ENCODE results near the gene ZC3HAV1L. TPM values are rescaled to one million over a fixed set of nuclear protein-coding genes. Genes with fewer than 3 reads are reported as not detected.

The ZC3HAV1L gene
- total RNA-seq, 6 experiments from 2014 or later = 9.2 to 12.1 (median 10.3) TPM

DNA sequence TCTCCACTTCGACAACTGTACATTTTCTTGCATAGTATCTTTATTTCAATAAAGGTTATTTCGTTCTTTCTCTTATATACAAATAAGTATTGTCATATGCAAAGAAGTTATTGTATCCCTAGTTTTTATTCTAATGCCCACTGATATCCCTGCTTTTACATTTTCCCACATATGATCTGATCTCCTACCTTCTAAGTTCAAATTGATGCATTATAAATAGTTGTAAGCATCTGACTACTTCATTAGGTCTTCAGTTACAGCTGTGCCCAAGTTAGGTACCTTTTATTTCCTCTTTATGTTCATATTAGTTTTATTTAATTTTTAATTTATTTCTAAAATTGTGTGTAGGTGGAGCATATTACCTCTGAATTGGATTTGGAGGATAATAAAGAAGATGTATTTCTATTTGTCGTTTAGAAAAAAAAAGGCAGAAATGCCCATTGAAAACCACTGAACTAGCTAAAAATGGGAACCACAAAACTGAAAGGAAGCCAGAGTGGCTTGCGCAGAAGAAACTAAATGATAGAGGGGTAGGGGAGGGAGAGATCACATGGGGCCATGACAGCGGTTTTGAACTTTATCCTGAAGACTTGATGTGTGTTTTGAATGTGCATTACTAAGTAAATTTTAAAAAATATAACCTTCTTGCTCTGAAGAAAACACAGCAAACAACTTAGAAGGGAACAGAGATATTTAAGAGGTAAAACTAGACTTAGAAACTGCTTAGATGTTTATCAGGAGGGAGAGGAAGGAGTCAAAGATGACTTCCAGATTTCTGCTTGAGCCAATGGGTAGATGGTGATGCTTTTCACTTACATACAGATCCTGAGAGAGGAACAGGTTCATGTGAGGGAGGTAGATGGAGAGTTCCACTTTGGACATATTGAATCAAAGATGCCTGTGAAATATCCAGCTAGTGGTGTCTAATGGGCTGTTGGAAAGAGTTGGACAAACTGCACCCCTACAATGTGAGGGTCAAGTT, 9.3 kb upstream of the ZC3HAV1L start:
- TF ChIP-seq, protein P1, sequence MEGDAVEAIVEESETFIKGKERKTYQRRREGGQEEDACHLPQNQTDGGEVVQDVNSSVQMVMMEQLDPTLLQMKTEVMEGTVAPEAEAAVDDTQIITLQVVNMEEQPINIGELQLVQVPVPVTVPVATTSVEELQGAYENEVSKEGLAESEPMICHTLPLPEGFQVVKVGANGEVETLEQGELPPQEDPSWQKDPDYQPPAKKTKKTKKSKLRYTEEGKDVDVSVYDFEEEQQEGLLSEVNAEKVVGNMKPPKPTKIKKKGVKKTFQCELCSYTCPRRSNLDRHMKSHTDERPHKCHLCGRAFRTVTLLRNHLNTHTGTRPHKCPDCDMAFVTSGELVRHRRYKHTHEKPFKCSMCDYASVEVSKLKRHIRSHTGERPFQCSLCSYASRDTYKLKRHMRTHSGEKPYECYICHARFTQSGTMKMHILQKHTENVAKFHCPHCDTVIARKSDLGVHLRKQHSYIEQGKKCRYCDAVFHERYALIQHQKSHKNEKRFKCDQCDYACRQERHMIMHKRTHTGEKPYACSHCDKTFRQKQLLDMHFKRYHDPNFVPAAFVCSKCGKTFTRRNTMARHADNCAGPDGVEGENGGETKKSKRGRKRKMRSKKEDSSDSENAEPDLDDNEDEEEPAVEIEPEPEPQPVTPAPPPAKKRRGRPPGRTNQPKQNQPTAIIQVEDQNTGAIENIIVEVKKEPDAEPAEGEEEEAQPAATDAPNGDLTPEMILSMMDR (IDR thresholded peaks at IDR 0.05) = no peak
- Mint-ChIP-seq H3K27me3 (ENCODE audit: insufficient read depth) (no peaks in the 10 kb centered on the region; the same call in 1 of the 2 replicates), H3K4me1 (ENCODE audit: low read depth) (peaks cover 7% of the 10 kb centered on the region), H3K27ac (no peak overlapping the region), H3K36me3 (ENCODE audit: low read depth) (peaks cover 32% of the 10 kb centered on the region), H3K4me3 (no peak overlapping the region), H3K9me3 (no peaks in the 10 kb centered on the region)
- DNase-seq = no peak

DNA sequence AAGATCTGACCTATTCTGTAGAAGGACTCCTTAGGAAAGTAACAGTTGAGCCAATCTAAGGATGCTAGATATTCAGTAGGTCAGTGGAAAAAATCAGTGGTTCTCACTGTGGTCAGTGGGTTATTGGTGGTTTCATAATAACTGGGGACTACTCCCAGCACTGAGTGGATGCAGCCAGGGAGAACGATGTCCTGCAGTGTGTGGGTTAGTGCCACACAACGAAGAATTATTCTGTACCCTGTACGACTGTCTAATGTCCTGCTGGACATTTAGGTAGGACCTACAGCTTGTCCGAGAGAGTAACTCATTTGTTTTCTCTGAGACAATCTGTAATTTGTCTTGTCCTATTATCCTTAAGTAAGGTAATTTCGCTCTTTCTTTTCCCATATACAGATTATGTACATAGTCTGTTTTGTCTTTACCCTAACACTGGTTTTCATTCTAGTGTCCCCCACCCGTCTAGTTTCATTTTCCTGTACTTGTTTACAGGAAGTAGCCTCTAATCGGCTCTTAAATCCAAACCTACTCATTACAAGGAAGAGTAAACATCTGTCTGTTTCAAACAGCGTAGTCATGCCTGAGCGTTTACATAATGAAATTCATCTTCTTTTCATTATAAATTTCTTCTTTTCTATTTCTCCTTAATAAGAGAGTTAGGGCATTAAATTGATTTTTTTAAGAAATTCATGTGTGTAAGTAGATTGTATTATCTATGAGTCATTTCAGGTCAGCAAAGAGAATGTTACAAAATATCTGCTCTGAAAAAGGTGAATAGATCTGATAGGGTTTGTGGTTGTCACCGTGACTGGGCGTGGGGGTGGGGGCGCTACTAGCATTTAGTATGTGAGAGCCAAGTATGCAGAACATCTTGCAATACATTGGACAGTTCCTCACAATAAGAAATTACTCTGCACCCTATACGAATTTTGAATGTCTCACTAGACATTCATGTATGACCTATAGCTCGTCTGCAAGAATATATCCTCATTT, 8.3 kb upstream of the ZC3HAV1L start:
- TF ChIP-seq, protein P1 (IDR thresholded peaks at IDR 0.05) = no peak
- no peak for DNase-seq
- H3K4me3 Mint-ChIP-seq = no peak overlapping the region
- H3K27ac Mint-ChIP-seq = no peak overlapping the region
- no peaks in the 10 kb centered on the region for H3K4me1 Mint-ChIP-seq (ENCODE audit: low read depth)
- H3K9me3 Mint-ChIP-seq = no peaks in the 10 kb centered on the region
- H3K27me3 Mint-ChIP-seq (ENCODE audit: insufficient read depth) = peaks cover 1% of the 10 kb centered on the region
- H3K36me3 Mint-ChIP-seq (ENCODE audit: low read depth) = peaks cover 23% of the 10 kb centered on the region

DNA sequence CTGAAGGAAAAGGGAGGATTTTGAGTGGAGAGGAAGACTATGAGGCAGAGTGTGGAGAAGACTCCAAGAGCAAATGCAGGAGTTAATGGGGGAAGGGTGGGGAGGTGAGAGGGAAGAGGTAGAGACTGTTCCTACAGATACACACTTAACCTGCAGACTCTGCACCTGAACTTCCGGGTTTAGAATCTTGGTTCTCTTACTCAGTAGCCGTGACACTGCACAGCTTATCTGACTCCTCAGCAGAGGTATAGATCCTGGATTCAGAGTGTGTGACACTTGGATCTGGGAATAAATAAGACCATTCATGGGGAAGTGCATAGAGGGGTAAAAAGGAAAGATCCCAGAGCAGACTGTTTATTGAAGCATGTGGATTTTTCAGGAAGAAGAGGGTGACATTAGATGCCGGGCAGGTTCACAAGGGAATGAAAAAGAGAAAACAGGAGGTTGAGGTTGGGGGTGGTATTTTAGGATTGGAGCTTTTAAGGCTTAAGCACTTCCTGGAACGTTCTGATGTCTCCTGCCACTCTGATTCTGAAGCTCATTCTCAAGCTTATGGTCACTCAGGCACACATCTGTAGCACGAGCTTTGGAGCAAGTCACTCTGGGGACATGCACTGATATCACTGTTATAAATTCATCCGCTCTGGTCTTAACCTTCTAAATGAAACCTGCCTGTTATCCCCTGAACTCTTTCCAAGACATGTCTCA, 5.7 kb upstream of the ZC3HAV1L start:
- DNase-seq = no peak
- TF ChIP-seq, protein P1 (IDR thresholded peaks at IDR 0.05) = no peak
- Mint-ChIP-seq H3K36me3 (ENCODE audit: low read depth) (peaks cover 14% of the 10 kb centered on the region), H3K4me1 (ENCODE audit: low read depth) (peaks cover under 1% of the 10 kb centered on the region; the same call in 1 of the 2 replicates), H3K9me3 (no peaks in the 10 kb centered on the region), H3K27ac (no peak overlapping the region), H3K4me3 (no peak overlapping the region), H3K27me3 (ENCODE audit: insufficient read depth) (peaks cover 4% of the 10 kb centered on the region)

DNA sequence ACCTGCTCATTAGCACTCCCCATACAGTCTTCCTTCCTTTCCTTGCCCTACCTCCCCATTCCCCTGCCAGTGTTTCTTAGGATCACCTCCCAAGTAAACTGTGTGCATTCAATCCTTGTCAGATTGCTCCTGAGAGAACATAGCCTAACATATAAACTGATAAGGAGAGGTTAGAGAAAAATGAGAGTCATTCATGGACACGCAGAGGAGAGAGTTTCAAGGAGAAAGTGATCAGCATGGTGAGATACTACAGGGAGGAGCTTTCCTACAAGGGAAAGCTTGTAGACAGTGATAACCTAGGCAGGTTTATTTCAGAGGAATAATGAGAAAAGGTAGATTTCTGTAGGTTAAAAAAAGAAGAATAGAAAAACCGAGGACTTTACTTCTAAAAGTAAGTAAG, 2.8 kb upstream of the ZC3HAV1L start:
- H3K4me3 Mint-ChIP-seq = no peak overlapping the region

More for the DNA sequence above, 2.8 kb upstream of the ZC3HAV1L start:
- Mint-ChIP-seq H3K36me3 (ENCODE audit: low read depth) (peaks cover 6% of the 10 kb centered on the region; the same call in 1 of the 2 replicates), H3K27ac (no peak overlapping the region), H3K4me1 (ENCODE audit: low read depth) (peaks cover 19% of the 10 kb centered on the region), H3K9me3 (no peaks in the 10 kb centered on the region), H3K27me3 (ENCODE audit: insufficient read depth) (peaks cover 5% of the 10 kb centered on the region)
- TF ChIP-seq, protein P1 (IDR thresholded peaks at IDR 0.05) = no peak
- DNase-seq = no peak
